B cell (primary cell): ENCODE results near the gene UBR3. TPM values are rescaled to one million over a fixed set of nuclear protein-coding genes. Genes with fewer than 3 reads are reported as not detected.
"Not testable (repeated sequence)": the region's sequence is repeated elsewhere in the genome, so short reads cannot be mapped to it uniquely, and the experiment has no call there.

Experiments
- ATAC-seq: fragments of 200-7000 bp; cut with Tn5 transposase; one replicate; pipeline ENCODE4 v1.10.0; 2021; ENCODE audit warnings: low read depth, mild to moderate bottlenecking, moderate number of reproducible peaks, moderate library complexity
- CTCF ChIA-PET: fragments of 350-600 bp; sonication (Branson Sonifier 250); formaldehyde crosslinking; loops from one replicate; lab custom pipeline; 2021; ENCODE audit warnings: antibody characterized with exemption, inconsistent platforms; lab: Charles Lee
- POLR2A ChIA-PET: fragments of 350-600 bp; sonication (Branson Sonifier 250); formaldehyde crosslinking; loops from one replicate; lab custom pipeline; 2021; ENCODE audit warnings: antibody characterized with exemption; lab: Charles Lee
- DNase-seq: peaks from one replicate; pipeline ENCODE4 v3.0.0; 2013
- H2AFZ ChIP-seq: 2 replicates; pipeline ENCODE4 v1.6.1; 2012; ENCODE audit warnings: mild to moderate bottlenecking, low read depth, low read length; ENCODE audit not compliant: insufficient read depth, poor library complexity, severe bottlenecking
- H3K27ac ChIP-seq, 2 donors: 1 replicate in 1 of 2; 2 replicates in 1 of 2; pipeline ENCODE4 v1.5.1; 2012 to 2013; ENCODE audit warnings: low read length in 2 of 2, mild to moderate bottlenecking in 2 of 2, moderate library complexity in 1 of 2
- H3K27me3 ChIP-seq, 4 experiments: fragments of 200-600 bp in 1 of 4; sonication (generic) in 1 of 4; replicated peaks in 1 of 4; 1 replicate in 2 of 4; 2 replicates in 2 of 4; pipeline versions ENCODE4 v1.6.1 to v1.7.0; 2013 to 2016; ENCODE audit warnings: low read length in 3 of 4, mild to moderate bottlenecking in 2 of 4, mixed read lengths in 1 of 4, moderate library complexity in 1 of 4; ENCODE audit not compliant: insufficient read depth in 4 of 4, control insufficient read depth in 3 of 4; ENCODE audit errors: control extremely low read depth in 1 of 4
- H3K36me3 ChIP-seq, 2 experiments: replicated peaks in 1 of 2; 1 replicate in 1 of 2; 2 replicates in 1 of 2; pipeline versions ENCODE4 v1.6.1 to v1.7.1; 2013; ENCODE audit warnings: low read length in 1 of 2; ENCODE audit not compliant: insufficient read depth in 2 of 2, control insufficient read depth in 1 of 2; ENCODE audit errors: control extremely low read depth in 1 of 2, extremely low read depth in 1 of 2
- H3K4me1 ChIP-seq, 2 donors: fragments of 200-600 bp in 1 of 2; sonication (generic) in 1 of 2; 1 replicate in 1 of 2; 2 replicates in 1 of 2; pipeline versions ENCODE4 v1.5.1 to v1.6.1; 2013 to 2017; ENCODE audit warnings: low read length in 2 of 2; ENCODE audit not compliant: control insufficient read depth in 2 of 2, insufficient read depth in 2 of 2
- H3K4me2 ChIP-seq: replicated peaks from 2 replicates; pipeline ENCODE3; 2012; ENCODE audit warnings: mild to moderate bottlenecking, low read depth, low read length; ENCODE audit not compliant: poor library complexity, severe bottlenecking
- H3K4me3 ChIP-seq, 5 experiments: fragments of 200-600 bp in 1 of 5; sonication (generic) in 1 of 5; 1 replicate in 3 of 5; 2 replicates in 2 of 5; pipeline versions ENCODE4 v1.5.1 to v1.7.0; 2011 to 2016; ENCODE audit warnings: low read length in 4 of 5, mild to moderate bottlenecking in 4 of 5, low read depth in 2 of 5, control low read depth in 1 of 5, moderate library complexity in 1 of 5; ENCODE audit not compliant: insufficient read depth in 1 of 5; ENCODE audit errors: control extremely low read depth in 1 of 5, extremely low read depth in 1 of 5
- H3K79me2 ChIP-seq: fragments of 200-600 bp; sonication (generic); one replicate; pipeline ENCODE4 v1.6.0; 2016; ENCODE audit warnings: low read length; ENCODE audit not compliant: control insufficient read depth, insufficient read depth
- H3K9ac ChIP-seq: fragments of 200-600 bp; sonication (generic); 2 replicates; pipeline ENCODE4 v1.6.1; 2017; ENCODE audit warnings: mild to moderate bottlenecking, low read length, moderate library complexity
- H3K9me3 ChIP-seq, 3 donors: one replicate each; pipeline versions ENCODE4 v1.6.1 to v1.7.1; 2013; ENCODE audit warnings: low read length in 2 of 3; ENCODE audit not compliant: control insufficient read depth in 2 of 3, insufficient read depth in 1 of 3; ENCODE audit errors: control extremely low read depth in 1 of 3
- H4K20me1 ChIP-seq: 2 replicates; pipeline ENCODE4 v1.6.0; 2012; ENCODE audit warnings: mild to moderate bottlenecking, low read length; ENCODE audit not compliant: insufficient read depth, control insufficient read depth, poor library complexity, severe bottlenecking
- H3K27ac Mint-ChIP-seq: one replicate; pipeline ENCODE4 v1.8.0; 2021; ENCODE audit warnings: mixed read lengths
- H3K27me3 Mint-ChIP-seq: one replicate; pipeline ENCODE4 v1.8.0; 2021; ENCODE audit warnings: mixed read lengths
- H3K4me1 Mint-ChIP-seq: one replicate; pipeline ENCODE4 v1.8.0; 2021; ENCODE audit warnings: mixed read lengths
- H3K4me3 Mint-ChIP-seq: one replicate; pipeline ENCODE4 v1.8.0; 2021; ENCODE audit warnings: mixed read lengths
- H3K9me3 Mint-ChIP-seq: one replicate; pipeline ENCODE4 v1.8.0; 2022; ENCODE audit warnings: mixed read lengths; ENCODE audit not compliant: insufficient read depth
- CTCF ChIP-seq: fragments of 200-600 bp; IDR thresholded peaks from one replicate; pipeline ENCODE4 v1.8.0; 2022; ENCODE audit warnings: antibody characterized with exemption, mild to moderate bottlenecking
- EZH2 ChIP-seq: IDR thresholded peaks from 2 replicates; pipeline ENCODE4 v1.6.1; 2012; ENCODE audit warnings: borderline replicate concordance, low read depth, mild to moderate bottlenecking, moderate library complexity, low read length; ENCODE audit not compliant: insufficient read depth, poor library complexity, severe bottlenecking
- WGBS: methylation state at CpG from one replicate; pipeline ENCODE4 v1.1.5; 2013; ENCODE audit warnings: missing lambda C conversion rate; ENCODE audit not compliant: insufficient coverage; 5-methylcytosine and 5-hydroxymethylcytosine counted together
- intact Hi-C: fragments of 100-400 bp; cut with micrococcal nuclease; formaldehyde crosslinking; loops from one replicate; pipeline ENCODE4 v1.10.0; 2022
- polyA plus RNA-seq: library from polyadenylated mRNA; depleted of rRNA; stranded (reverse); fragments of >200 nt; gene quantifications from 2 replicates; pipeline ENCODE4 v1.2.3, GENCODE V29; 2012
- total RNA-seq, 2 donors: library from RNA; stranded (reverse); fragments of 120-200 nt in 1 of 2; gene quantifications; 1 replicate in 1 of 2; 2 replicates in 1 of 2; pipeline versions ENCODE4 v1.2.3 to v1.2.4, GENCODE V29; 2013 to 2022

UBR3 gene
- total and polyA plus RNA-seq, 2 donors (not counting 1 experiment from before 2014, with no cell fraction given), result 5.9 to 58.1 TPM

- H3K27ac ChIP-seq, result no peak overlapping the region
- H3K79me2 ChIP-seq, result peaks cover 81% of the 10 kb centered on the region
- CTCF ChIA-PET, result no interaction called here
- no peak overlapping the region for H3K4me2 ChIP-seq
- no peaks in the 10 kb centered on the region for H3K27me3 ChIP-seq
- no peaks in the 10 kb centered on the region for H3K9me3 Mint-ChIP-seq
- POLR2A ChIA-PET, result no interaction called here
- H2AFZ ChIP-seq, result no peak overlapping the region
- DNase-seq (no peak), ATAC-seq (no peak)
- intact Hi-C loops, result no loop called here
- TF ChIP-seq CTCF (no peak), EZH2 (no peak)
- no peak overlapping the region for H3K4me3 ChIP-seq
- H3K36me3 ChIP-seq, result peaks cover 0 to 3% of the 10 kb centered on the region in 2 experiments
- no peak overlapping the region for H3K4me3 Mint-ChIP-seq
- H3K4me1 Mint-ChIP-seq, result peaks cover 8% of the 10 kb centered on the region
- peaks cover 47% of the 10 kb centered on the region for H4K20me1 ChIP-seq
- no peaks in the 10 kb centered on the region for H3K9me3 ChIP-seq
- no peak overlapping the region for H3K27ac Mint-ChIP-seq
- no peaks in the 10 kb centered on the region for H3K4me1 ChIP-seq
- no peak overlapping the region for H3K9ac ChIP-seq
- WGBS, result 100% methylated on average over 2 of the region's 2 CpGs
- no peaks in the 10 kb centered on the region for H3K27me3 Mint-ChIP-seq
Measured at GRCh38 chr2:169840747-169841142, 13.5 kb downstream of the UBR3 start.

GRCh38 chr2:169841625-169842024 lies 14.4 kb downstream of the UBR3 start:
- not testable (repeated sequence) for H3K4me1 ChIP-seq, H3K9me3 Mint-ChIP-seq, H3K4me1 Mint-ChIP-seq

More at GRCh38 chr2:169841625-169842024, 14.4 kb downstream of the UBR3 start:
- POLR2A ChIA-PET, H3K9ac ChIP-seq, DNase-seq, H3K4me2 ChIP-seq, H3K27ac Mint-ChIP-seq, H3K27me3 ChIP-seq, H3K36me3 ChIP-seq, CTCF ChIA-PET, H3K9me3 ChIP-seq, H3K4me3 Mint-ChIP-seq, intact Hi-C loops, H3K27me3 Mint-ChIP-seq, H3K4me3 ChIP-seq, H2AFZ ChIP-seq, H3K27ac ChIP-seq, ATAC-seq: not testable (repeated sequence)
- Histone ChIP-seq H3K79me2 (peaks cover 82% of the 10 kb centered on the region), H4K20me1 (peaks cover 40% of the 10 kb centered on the region)
- no CpG with 5 or more reads among the region's 24 CpGs for WGBS
